Prostate gland (tissue), 2 donors: ENCODE results near the gene IFT81.

Experiments used
- POLR2A ChIP-seq: fragments of 450-650 bp; IDR thresholded peaks from one replicate; pipeline ENCODE4 v1.6.1; 2016; ENCODE audit warnings: antibody characterized with exemption, mild to moderate bottlenecking
- POLR2AphosphoS5 ChIP-seq: sonication (generic); formaldehyde crosslinking; IDR thresholded peaks from one replicate; pipeline ENCODE4 v1.6.1; 2017; ENCODE audit warnings: antibody characterized with exemption
- TF ChIP-seq, protein P1 (sequence below), 4 experiments: fragments of 200-600 bp in 2 of 4; fragments of 450-650 bp in 2 of 4; sonication (generic) in 2 of 4; IDR thresholded peaks; 1 replicate in 3 of 4; 2 replicates in 1 of 4; pipeline ENCODE4 v1.5.1; 2016 to 2019; ENCODE audit warnings: antibody characterized with exemption in 4 of 4, mild to moderate bottlenecking in 2 of 4, moderate library complexity in 2 of 4

DNA sequence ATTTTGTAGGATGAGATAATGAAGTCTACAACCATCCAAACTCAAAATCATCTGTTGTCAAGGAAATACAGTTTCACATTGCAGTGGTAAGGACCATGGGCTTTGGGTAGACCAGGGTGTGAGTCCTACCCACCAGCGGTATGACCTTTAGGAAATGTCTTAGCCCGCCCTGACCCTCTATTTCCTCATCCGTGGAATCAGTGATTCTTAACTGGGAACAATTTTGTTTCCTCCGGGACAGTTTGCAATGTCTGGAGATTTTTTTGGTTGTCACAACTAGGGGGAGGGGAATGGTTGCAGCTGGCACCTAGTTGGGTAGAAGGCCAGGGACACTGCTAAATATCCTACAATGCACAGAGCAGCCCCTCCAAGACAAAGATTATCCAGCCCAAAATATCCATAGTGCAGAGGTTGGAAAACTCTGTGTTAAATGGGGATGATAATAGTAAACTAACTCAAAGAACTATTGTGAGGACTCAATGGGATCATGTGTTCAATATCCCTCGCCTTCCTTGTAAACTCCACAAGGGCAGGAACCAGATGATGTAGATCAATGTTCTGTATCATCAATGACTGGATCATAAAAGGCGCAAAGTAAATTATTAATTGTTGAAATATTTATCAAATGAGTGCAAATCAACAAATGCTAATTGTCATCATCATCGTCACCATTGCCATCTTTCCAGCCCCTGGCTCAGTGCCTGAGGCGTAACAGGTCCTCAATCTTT is 15.7 kb upstream of the IFT81 start:
- TF ChIP-seq, protein P1, sequence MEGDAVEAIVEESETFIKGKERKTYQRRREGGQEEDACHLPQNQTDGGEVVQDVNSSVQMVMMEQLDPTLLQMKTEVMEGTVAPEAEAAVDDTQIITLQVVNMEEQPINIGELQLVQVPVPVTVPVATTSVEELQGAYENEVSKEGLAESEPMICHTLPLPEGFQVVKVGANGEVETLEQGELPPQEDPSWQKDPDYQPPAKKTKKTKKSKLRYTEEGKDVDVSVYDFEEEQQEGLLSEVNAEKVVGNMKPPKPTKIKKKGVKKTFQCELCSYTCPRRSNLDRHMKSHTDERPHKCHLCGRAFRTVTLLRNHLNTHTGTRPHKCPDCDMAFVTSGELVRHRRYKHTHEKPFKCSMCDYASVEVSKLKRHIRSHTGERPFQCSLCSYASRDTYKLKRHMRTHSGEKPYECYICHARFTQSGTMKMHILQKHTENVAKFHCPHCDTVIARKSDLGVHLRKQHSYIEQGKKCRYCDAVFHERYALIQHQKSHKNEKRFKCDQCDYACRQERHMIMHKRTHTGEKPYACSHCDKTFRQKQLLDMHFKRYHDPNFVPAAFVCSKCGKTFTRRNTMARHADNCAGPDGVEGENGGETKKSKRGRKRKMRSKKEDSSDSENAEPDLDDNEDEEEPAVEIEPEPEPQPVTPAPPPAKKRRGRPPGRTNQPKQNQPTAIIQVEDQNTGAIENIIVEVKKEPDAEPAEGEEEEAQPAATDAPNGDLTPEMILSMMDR (IDR thresholded peaks at IDR 0.05) = no peak
- TF ChIP-seq POLR2AphosphoS5 (no peak), POLR2A (no peak)
